Progenitor cell of endocrine pancreas (in vitro differentiated cells): ENCODE data around the gene ENO2. TPM values are rescaled to one million over a fixed set of nuclear protein-coding genes. Genes with fewer than 3 reads are reported as not detected.
"Not testable (repeated sequence)": the region's sequence is repeated elsewhere in the genome, so short reads cannot be mapped to it uniquely, and the experiment has no call there.

Experiments used
- DNase-seq: peaks from one replicate; pipeline ENCODE4 v3.0.0; 2021; ENCODE audit warnings: low spot score; ENCODE audit not compliant: unreplicated experiment
- H3K27ac Mint-ChIP-seq: 2 replicates; pipeline ENCODE4 v1.8.0; 2021; ENCODE audit warnings: mild to moderate bottlenecking, moderate library complexity, mixed read lengths
- H3K27me3 Mint-ChIP-seq: 2 replicates; pipeline ENCODE4 v1.8.0; 2021; ENCODE audit warnings: mixed read lengths
- H3K36me3 Mint-ChIP-seq: 2 replicates; pipeline ENCODE4 v1.8.0; 2022; ENCODE audit warnings: mixed read lengths; ENCODE audit not compliant: insufficient read depth
- H3K4me1 Mint-ChIP-seq: 2 replicates; pipeline ENCODE4 v1.8.0; 2021; ENCODE audit warnings: low read depth, mixed read lengths
- H3K4me3 Mint-ChIP-seq: 2 replicates; pipeline ENCODE4 v1.8.0; 2021; ENCODE audit warnings: low read depth, mild to moderate bottlenecking, moderate library complexity, mixed read lengths
- H3K9me3 Mint-ChIP-seq: 2 replicates; pipeline ENCODE4 v1.8.0; 2021; ENCODE audit warnings: low read depth, mixed read lengths
- CTCF ChIP-seq: fragments of 200-600 bp; sonication (generic); IDR thresholded peaks from one replicate; pipeline ENCODE4 v1.5.0; 2021; ENCODE audit warnings: antibody characterized with exemption, mild to moderate bottlenecking; ENCODE audit not compliant: unreplicated experiment
- total RNA-seq: library from RNA; stranded (reverse); gene quantifications from 2 replicates; pipeline ENCODE4 v1.2.1, GENCODE V29; 2021

Gene ENO2
- total RNA-seq, 1 donor from 2014 or later, result 77.9 TPM

- Mint-ChIP-seq H3K4me1 (peaks cover 28% of the 10 kb centered on the region), H3K9me3 (no peaks in the 10 kb centered on the region), H3K27me3 (no peaks in the 10 kb centered on the region), H3K27ac (peak overlapping the region; percentile 97), H3K4me3 (peak overlapping the region; percentile 70), H3K36me3 (peaks cover 2% of the 10 kb centered on the region)
- peak; percentile 99 for TF ChIP-seq CTCF
- DNase-seq, result peak; percentile 100
Observed at GRCh38 chr12:6890789-6891645, 23.4 kb upstream of the ENO2 start.

GRCh38 chr12:6891646-6892001, 22.8 kb upstream of the ENO2 start:
- Mint-ChIP-seq H3K36me3 (peaks cover 2% of the 10 kb centered on the region), H3K4me1 (peaks cover 22% of the 10 kb centered on the region), H3K9me3 (no peaks in the 10 kb centered on the region), H3K27me3 (no peaks in the 10 kb centered on the region), H3K4me3 (peak overlapping the region; percentile 70), H3K27ac (peak overlapping the region; percentile 97)
- DNase-seq, result no peak
- TF ChIP-seq CTCF, result no peak

GRCh38 chr12:6892683-6893082, 21.7 kb upstream of the ENO2 start:
- DNase-seq, H3K9me3 Mint-ChIP-seq, H3K36me3 Mint-ChIP-seq, H3K27ac Mint-ChIP-seq, H3K4me3 Mint-ChIP-seq, H3K27me3 Mint-ChIP-seq: not testable (repeated sequence)
- H3K4me1 Mint-ChIP-seq, result peaks cover 14% of the 10 kb centered on the region

GRCh38 chr12:6894321-6894720, 20.1 kb upstream of the ENO2 start:
- Mint-ChIP-seq H3K4me3 (no peak overlapping the region), H3K27me3 (no peaks in the 10 kb centered on the region), H3K27ac (no peak overlapping the region), H3K9me3 (no peaks in the 10 kb centered on the region), H3K36me3 (no peaks in the 10 kb centered on the region), H3K4me1 (peaks cover 9% of the 10 kb centered on the region)
- DNase-seq, result no peak
- TF ChIP-seq CTCF, result no peak

GRCh38 chr12:6896846-6897435, 17.4 kb upstream of the ENO2 start:
- no peak for TF ChIP-seq CTCF
- H3K27ac Mint-ChIP-seq, result no peak overlapping the region
- no peak overlapping the region for H3K4me3 Mint-ChIP-seq
- no peaks in the 10 kb centered on the region for H3K9me3 Mint-ChIP-seq
- no peaks in the 10 kb centered on the region for H3K36me3 Mint-ChIP-seq
- DNase-seq, result no peak
- H3K27me3 Mint-ChIP-seq, result no peaks in the 10 kb centered on the region
- no peaks in the 10 kb centered on the region for H3K4me1 Mint-ChIP-seq

- no peaks in the 10 kb centered on the region for H3K36me3 Mint-ChIP-seq
- H3K9me3 Mint-ChIP-seq, result no peaks in the 10 kb centered on the region
- no peak overlapping the region for H3K27ac Mint-ChIP-seq
- no peak overlapping the region for H3K4me3 Mint-ChIP-seq
- H3K27me3 Mint-ChIP-seq, result no peaks in the 10 kb centered on the region
- peaks cover 9% of the 10 kb centered on the region for H3K4me1 Mint-ChIP-seq
- DNase-seq, result no peak
- no peak for TF ChIP-seq CTCF
Observed at GRCh38 chr12:6899427-6899826, 15.0 kb upstream of the ENO2 start.
